T-cell (primary cell): ENCODE results near the gene EXOC6B. TPM values are rescaled to one million over a fixed set of nuclear protein-coding genes. Genes with fewer than 3 reads are reported as not detected.

ENCODE experiments used
- ATAC-seq, 4 experiments: fragments of 200-7000 bp in 3 of 4; fragments of 150-1000 bp in 1 of 4; cut with Tn5 transposase; replicated peaks in 1 of 4; 1 replicate in 3 of 4; 2 replicates in 1 of 4; pipeline ENCODE4 v1.10.0; 2021; ENCODE audit warnings: moderate library complexity in 3 of 4, mild to moderate bottlenecking in 2 of 4, moderate number of reproducible peaks in 1 of 4
- CTCF ChIA-PET, 2 donors: fragments of 300-600 bp; sonication (Branson Sonifier 250); formaldehyde crosslinking; loops; one replicate each; lab custom pipeline; 2022; ENCODE audit warnings: antibody characterized with exemption in 2 of 2; lab: Charles Lee
- POLR2A ChIA-PET, 2 donors: fragments of 300-600 bp; sonication (Branson Sonifier 250); formaldehyde crosslinking; loops; one replicate each; lab custom pipeline; 2022; ENCODE audit warnings: antibody characterized with exemption in 2 of 2; lab: Charles Lee
- DNase-seq, 35 experiments: peaks; one replicate each; pipeline versions ENCODE4 v3.0.0 to v3.0.0-alpha.2; 2013 to 2023
- H3K27ac ChIP-seq: one replicate; pipeline ENCODE4 v1.5.1; 2013; ENCODE audit warnings: low read length
- H3K27me3 ChIP-seq, 2 experiments: replicated peaks in 1 of 2; 1 replicate in 1 of 2; 2 replicates in 1 of 2; pipeline versions ENCODE4 v1.6.1 to v1.7.0; 2013; ENCODE audit warnings: low read length in 1 of 2, mixed read lengths in 1 of 2; ENCODE audit not compliant: control insufficient read depth in 2 of 2, insufficient read depth in 2 of 2; ENCODE audit errors: extremely low read depth in 1 of 2
- H3K36me3 ChIP-seq, 2 donors: 1 replicate in 1 of 2; 2 replicates in 1 of 2; pipeline versions ENCODE4 v1.6.1 to v1.7.0; 2013; ENCODE audit warnings: low read length in 1 of 2; ENCODE audit not compliant: control insufficient read depth in 2 of 2, insufficient read depth in 1 of 2; ENCODE audit errors: extremely low read depth in 1 of 2
- H3K4me1 ChIP-seq, 2 experiments: 1 replicate in 1 of 2; 2 replicates in 1 of 2; pipeline versions ENCODE4 v1.6.1 to v1.7.0; 2013; ENCODE audit warnings: low read length in 2 of 2, mixed read lengths in 1 of 2; ENCODE audit not compliant: insufficient read depth in 2 of 2, control insufficient read depth in 1 of 2; ENCODE audit errors: extremely low read depth in 1 of 2
- H3K4me3 ChIP-seq, 2 donors: 1 replicate in 1 of 2; 2 replicates in 1 of 2; pipeline versions ENCODE4 v1.5.1 to v1.7.0; 2013; ENCODE audit warnings: mild to moderate bottlenecking in 2 of 2, low read length in 1 of 2, moderate library complexity in 1 of 2; ENCODE audit not compliant: control insufficient read depth in 1 of 2; ENCODE audit errors: extremely low read depth in 1 of 2
- H3K9me3 ChIP-seq: 2 replicates; pipeline ENCODE4 v1.7.0; 2013
- H3K27ac Mint-ChIP-seq, 2 donors: one replicate each; pipeline ENCODE4 v1.8.0; 2020 to 2021; ENCODE audit warnings: mild to moderate bottlenecking in 2 of 2, mixed read lengths in 2 of 2
- H3K27me3 Mint-ChIP-seq, 2 donors: one replicate each; pipeline ENCODE4 v1.8.0; 2021 to 2022; ENCODE audit warnings: mixed read lengths in 2 of 2
- H3K36me3 Mint-ChIP-seq: one replicate; pipeline ENCODE4 v1.8.0; 2021; ENCODE audit warnings: mixed read lengths
- H3K4me1 Mint-ChIP-seq, 3 donors: one replicate each; pipeline ENCODE4 v1.8.0; 2020 to 2022; ENCODE audit warnings: mixed read lengths in 3 of 3, mild to moderate bottlenecking in 1 of 3
- H3K4me3 Mint-ChIP-seq, 3 donors: one replicate each; pipeline ENCODE4 v1.8.0; 2020 to 2022; ENCODE audit warnings: mild to moderate bottlenecking in 3 of 3, mixed read lengths in 3 of 3, moderate library complexity in 3 of 3
- H3K9me3 Mint-ChIP-seq, 3 donors: one replicate each; pipeline ENCODE4 v1.8.0; 2020 to 2022; ENCODE audit warnings: mixed read lengths in 3 of 3
- WGBS: methylation state at CpG from one replicate; pipeline ENCODE4 v1.1.5; 2013; ENCODE audit warnings: missing lambda C conversion rate; ENCODE audit not compliant: insufficient coverage; 5-methylcytosine and 5-hydroxymethylcytosine counted together
- total RNA-seq, 35 experiments: library from RNA in 6 of 35; stranded (reverse) in 6 of 35; fragments of 120-200 nt in 1 of 35; gene quantifications; one replicate each; pipeline versions ENCODE4 v1.2.1 to v1.2.4 and lab custom pipeline; 2013 to 2026

The EXOC6B gene
- total RNA-seq, 5 donors from 2014 or later (not counting 1 experiment from before 2014, with no cell fraction given): 13.3 to 18.9 (median 16.6) TPM

- Mint-ChIP-seq H3K36me3 (no peaks in the 10 kb centered on the region), H3K4me1 (peaks cover 17 to 27% (median 26%) of the 10 kb centered on the region in 3 donors), H3K4me3 (no peak overlapping the region), H3K27me3 (peaks cover 28 to 46% of the 10 kb centered on the region in 2 donors), H3K9me3 (no peaks in the 10 kb centered on the region), H3K27ac (no peak overlapping the region)
- H3K4me1 ChIP-seq: peaks cover 0 to 41% of the 10 kb centered on the region in 2 experiments
- DNase-seq (no peak), ATAC-seq (no peak)
- H3K9me3 ChIP-seq: no peaks in the 10 kb centered on the region
- no peaks in the 10 kb centered on the region for H3K36me3 ChIP-seq
- H3K4me3 ChIP-seq: no peak overlapping the region
- WGBS: 94% methylated on average over 7 of the region's 13 CpGs
- POLR2A ChIA-PET: no interaction called here
- peaks cover 3 to 67% of the 10 kb centered on the region in 2 experiments for H3K27me3 ChIP-seq
- H3K27ac ChIP-seq: no peak overlapping the region
- CTCF ChIA-PET: no interaction called here
These were observed 683.9 kb downstream of the EXOC6B start for GRCh38 chr2:72141881-72142451.

- H3K27ac Mint-ChIP-seq: no peak overlapping the region
- WGBS: 72% methylated on average over 4 of the region's 5 CpGs
- H3K4me3 Mint-ChIP-seq: no peak overlapping the region
- H3K9me3 Mint-ChIP-seq: no peaks in the 10 kb centered on the region
- Histone ChIP-seq H3K27ac (no peak overlapping the region), H3K4me3 (no peak overlapping the region), H3K27me3 (peaks cover 0 to 59% of the 10 kb centered on the region in 2 experiments), H3K9me3 (no peaks in the 10 kb centered on the region), H3K36me3 (no peaks in the 10 kb centered on the region), H3K4me1 (peaks cover 0 to 33% of the 10 kb centered on the region in 2 experiments)
- DNase-seq (peak in 1 of 35 experiments; percentile 9), ATAC-seq (no peak)
- H3K36me3 Mint-ChIP-seq: no peaks in the 10 kb centered on the region
- peaks cover 21 to 37% of the 10 kb centered on the region in 2 donors for H3K27me3 Mint-ChIP-seq
- peaks cover 9 to 21% (median 19%) of the 10 kb centered on the region in 3 donors for H3K4me1 Mint-ChIP-seq
- CTCF ChIA-PET: interaction anchor here in 1 of 2 donors (0.6 kb wide), 1 partner anchor 11 kb away, joined by 3 read pairs; no protein-coding TSS in a partner anchor
- POLR2A ChIA-PET: no interaction called here
These were observed 684.7 kb downstream of the EXOC6B start for GRCh38 chr2:72141032-72141645.

- no peak overlapping the region for H3K27ac ChIP-seq
- DNase-seq: peak in 1 of 35 experiments; percentile 6
- ChIA-PET POLR2A (no interaction called here), CTCF (interaction anchor here in 1 of 2 donors (0.6 kb wide), 1 partner anchor 12 kb away, joined by 3 read pairs; no protein-coding TSS in a partner anchor)
- WGBS: no CpG with 5 or more reads among the region's 4 CpGs
- H3K27me3 ChIP-seq: peaks cover 0 to 53% of the 10 kb centered on the region in 2 experiments
- H3K36me3 Mint-ChIP-seq: no peaks in the 10 kb centered on the region
- H3K27me3 Mint-ChIP-seq: peaks cover 17 to 32% of the 10 kb centered on the region in 2 donors
- no peaks in the 10 kb centered on the region for H3K9me3 Mint-ChIP-seq
- H3K9me3 ChIP-seq: no peaks in the 10 kb centered on the region
- H3K4me1 Mint-ChIP-seq: peaks cover 6 to 17% (median 14%) of the 10 kb centered on the region in 3 donors
- H3K4me1 ChIP-seq: peaks cover 0 to 27% of the 10 kb centered on the region in 2 experiments
- no peak overlapping the region for H3K4me3 ChIP-seq
- ATAC-seq: no peak
- H3K27ac Mint-ChIP-seq: no peak overlapping the region
- no peak overlapping the region for H3K4me3 Mint-ChIP-seq
- no peaks in the 10 kb centered on the region for H3K36me3 ChIP-seq
These were observed 685.2 kb downstream of the EXOC6B start for GRCh38 chr2:72140621-72140960.

- Mint-ChIP-seq H3K27ac (no peak overlapping the region), H3K9me3 (no peaks in the 10 kb centered on the region), H3K36me3 (no peaks in the 10 kb centered on the region), H3K27me3 (peaks cover 15 to 27% of the 10 kb centered on the region in 2 donors), H3K4me3 (no peak overlapping the region), H3K4me1 (peaks cover under 1 to 13% (median 9%) of the 10 kb centered on the region in 3 donors)
- ATAC-seq (no peak), DNase-seq (peak in 2 of 35 experiments; percentile 9 to 21)
- Histone ChIP-seq H3K36me3 (no peaks in the 10 kb centered on the region), H3K9me3 (no peaks in the 10 kb centered on the region), H3K27me3 (peaks cover 0 to 49% of the 10 kb centered on the region in 2 experiments), H3K27ac (no peak overlapping the region), H3K4me3 (no peak overlapping the region), H3K4me1 (peaks cover 0 to 22% of the 10 kb centered on the region in 2 experiments)
- ChIA-PET CTCF (interaction anchor here in 1 of 2 donors (0.6 kb wide), 1 partner anchor 12 kb away, joined by 3 read pairs; no protein-coding TSS in a partner anchor), POLR2A (no interaction called here)
- WGBS: 80% methylated on average over 10 of the region's 14 CpGs
These were observed 685.8 kb downstream of the EXOC6B start for GRCh38 chr2:72139874-72140620.

GRCh38 chr2:72139471-72139873 lies 686.4 kb downstream of the EXOC6B start:
- ATAC-seq: no peak
- Mint-ChIP-seq H3K4me1 (peaks cover 0 to 11% (median 8%) of the 10 kb centered on the region in 3 donors), H3K9me3 (no peaks in the 10 kb centered on the region), H3K27ac (no peak overlapping the region), H3K4me3 (no peak overlapping the region), H3K36me3 (no peaks in the 10 kb centered on the region), H3K27me3 (peaks cover 15 to 25% of the 10 kb centered on the region in 2 donors)
- Histone ChIP-seq H3K4me1 (peaks cover 0 to 16% of the 10 kb centered on the region in 2 experiments), H3K27me3 (peaks cover 0 to 48% of the 10 kb centered on the region in 2 experiments), H3K9me3 (no peaks in the 10 kb centered on the region), H3K36me3 (no peaks in the 10 kb centered on the region), H3K27ac (no peak overlapping the region), H3K4me3 (no peak overlapping the region)
- CTCF ChIA-PET: no interaction called here
- 81% methylated on average over 5 of the region's 8 CpGs for WGBS
- DNase-seq: peak in 1 of 35 experiments; percentile 21
- POLR2A ChIA-PET: no interaction called here

GRCh38 chr2:72138921-72139381 lies 686.9 kb downstream of the EXOC6B start:
- Mint-ChIP-seq H3K4me3 (no peak overlapping the region), H3K9me3 (no peaks in the 10 kb centered on the region), H3K4me1 (peaks cover 0 to 8% (median 5%) of the 10 kb centered on the region in 3 donors), H3K27ac (no peak overlapping the region), H3K27me3 (peaks cover 12 to 23% of the 10 kb centered on the region in 2 donors), H3K36me3 (no peaks in the 10 kb centered on the region)
- ATAC-seq (no peak), DNase-seq (peak in 1 of 35 experiments; percentile 18)
- H3K4me1 ChIP-seq: peaks cover 0 to 12% of the 10 kb centered on the region in 2 experiments
- no peak overlapping the region for H3K27ac ChIP-seq
- ChIA-PET CTCF (no interaction called here), POLR2A (no interaction called here)
- H3K4me3 ChIP-seq: no peak overlapping the region
- H3K9me3 ChIP-seq: no peaks in the 10 kb centered on the region
- 93% methylated on average over 4 of the region's 14 CpGs for WGBS
- H3K27me3 ChIP-seq: peaks cover 0 to 43% of the 10 kb centered on the region in 2 experiments
- H3K36me3 ChIP-seq: no peaks in the 10 kb centered on the region
